Body of pancreas (tissue), 4 donors: ENCODE measurements around the gene RPS27L. TPM values are rescaled to one million over a fixed set of nuclear protein-coding genes. Genes with fewer than 3 reads are reported as not detected.

Experiments
- ATAC-seq: fragments of 150-250 bp; one replicate; pipeline ENCODE4 v1.9.1; 2016
- DNase-seq, 4 donors: peaks; one replicate each; pipeline ENCODE4 v3.0.0-alpha.2; 2019
- H3K27ac ChIP-seq, 4 donors: fragments of 200-600 bp; sonication (generic); 1 replicate in 3 of 4; 2 replicates in 1 of 4; pipeline versions ENCODE4 v1.5.1 to v1.6.1; 2016 to 2019; ENCODE audit warnings: mild to moderate bottlenecking in 1 of 4, mixed read lengths in 1 of 4, moderate library complexity in 1 of 4
- H3K27me3 ChIP-seq, 2 donors: fragments of 200-600 bp; sonication (generic); one replicate each; pipeline ENCODE4 v1.6.0; 2016; ENCODE audit warnings: mild to moderate bottlenecking in 1 of 2
- H3K36me3 ChIP-seq, 2 donors: fragments of 200-600 bp; sonication (generic); replicated peaks in 1 of 2; 2 replicates each; pipeline ENCODE4 v1.5.1; 2016; ENCODE audit warnings: low read depth in 2 of 2; ENCODE audit not compliant: insufficient read depth in 1 of 2
- H3K4me1 ChIP-seq: fragments of 200-600 bp; sonication (generic); one replicate; pipeline ENCODE4 v1.6.0; 2016
- H3K4me3 ChIP-seq, 2 donors: fragments of 200-600 bp; sonication (generic); 1 replicate in 1 of 2; 2 replicates in 1 of 2; pipeline ENCODE4 v1.5.1; 2016 to 2019
- H3K9me3 ChIP-seq, 3 donors: fragments of 200-600 bp; sonication (generic); 1 replicate in 2 of 3; 2 replicates in 1 of 3; pipeline ENCODE4 v1.5.1; 2016
- CTCF ChIP-seq, 7 experiments: fragments of 450-650 bp in 4 of 7; fragments of 200-600 bp in 3 of 7; sonication (generic) in 3 of 7; IDR thresholded peaks; one replicate each; pipeline ENCODE4 v1.5.1; 2016 to 2019; ENCODE audit warnings: antibody characterized with exemption in 7 of 7
- POLR2A ChIP-seq, 3 donors: fragments of 450-650 bp; IDR thresholded peaks; one replicate each; pipeline ENCODE4 v1.6.1; 2016; ENCODE audit warnings: antibody characterized with exemption in 3 of 3, mild to moderate bottlenecking in 2 of 3
- WGBS, 2 donors: methylation state at CpG; one replicate each; pipeline ENCODE4 v1.1.5; 2017; 5-methylcytosine and 5-hydroxymethylcytosine counted together
- intact Hi-C: fragments of 100-400 bp; cut with DNase I; formaldehyde crosslinking; loops from one replicate; pipeline ENCODE4 v1.15.1; 2023
- total RNA-seq, 2 donors: library from RNA; depleted of rRNA; stranded (reverse); fragments of >200 nt; gene quantifications; one replicate each; pipeline ENCODE4 v1.1.0, GENCODE V29; 2016

RPS27L gene
- total RNA-seq, 2 donors from 2014 or later, result 15.2 to 37.9 TPM

- H3K4me1 ChIP-seq, result peaks cover 23% of the 10 kb centered on the region
- no peak for ATAC-seq
Measured at GRCh38 chr15:63191895-63192618, 34.8 kb upstream of the RPS27L start.

DNA sequence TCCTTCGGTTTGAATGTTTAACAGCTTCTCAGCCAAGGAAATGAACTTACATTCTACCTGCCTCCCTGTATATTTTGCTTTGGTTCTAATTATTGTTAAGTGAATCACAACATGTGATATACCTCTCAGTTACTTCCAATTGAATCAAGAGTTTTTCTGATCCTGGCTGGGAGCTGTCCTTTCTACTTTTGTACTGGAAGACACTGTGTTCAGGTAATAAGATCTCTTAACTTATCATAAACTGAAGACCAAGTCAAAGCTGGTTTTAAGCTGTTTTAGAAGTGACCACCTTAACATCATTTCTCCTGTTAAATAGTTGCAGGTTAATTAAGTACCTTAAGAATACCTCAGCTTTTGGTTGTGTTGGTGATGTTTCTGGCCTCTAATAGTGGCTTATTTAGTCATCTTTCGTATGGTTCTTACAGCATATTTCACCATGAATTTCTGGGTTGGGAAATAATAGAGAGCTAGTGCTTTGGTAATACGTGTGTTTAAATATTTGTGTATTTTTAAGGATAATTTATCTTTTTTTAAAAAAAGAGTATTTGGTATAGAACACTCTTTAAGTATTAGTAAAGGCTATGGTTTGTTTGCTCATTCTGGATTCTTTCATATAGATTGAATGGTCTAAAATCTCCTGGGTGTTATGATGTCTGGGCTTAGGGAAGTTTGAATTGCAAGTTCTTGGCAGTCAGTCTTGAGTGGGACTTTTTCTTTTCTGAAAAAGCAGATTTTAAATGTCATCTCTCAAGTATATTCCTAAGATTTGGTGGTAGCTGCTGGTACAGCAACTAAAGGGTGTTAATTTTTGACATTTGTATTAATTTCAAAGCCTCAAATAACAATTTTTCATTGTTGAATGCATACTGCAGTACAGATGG is 33.7 kb upstream of the RPS27L start:
- peaks cover 23% of the 10 kb centered on the region for H3K4me1 ChIP-seq
- DNase-seq (no peak), ATAC-seq (no peak)
- intact Hi-C loops, result no loop called here
- H3K36me3 ChIP-seq, result no peaks in the 10 kb centered on the region
- TF ChIP-seq POLR2A (IDR thresholded peaks at IDR 0.05) (no peak), CTCF (IDR thresholded peaks at IDR 0.05) (no peak)
- H3K4me3 ChIP-seq, result no peak overlapping the region
- no peak overlapping the region for H3K27ac ChIP-seq
- H3K9me3 ChIP-seq, result no peaks in the 10 kb centered on the region
- no peaks in the 10 kb centered on the region for H3K27me3 ChIP-seq
- WGBS, 2 donors, result 59 to 68% methylated on average over 3 of the region's 3 CpGs

More at GRCh38 chr15:63191895-63192618, 34.8 kb upstream of the RPS27L start:
- no peak overlapping the region for H3K27ac ChIP-seq
- WGBS, 2 donors, result 64% methylated on average over 3 of the region's 3 CpGs
- intact Hi-C loops, result no loop called here
- no peak overlapping the region for H3K4me3 ChIP-seq
- H3K9me3 ChIP-seq, result no peaks in the 10 kb centered on the region
- H3K36me3 ChIP-seq, result no peaks in the 10 kb centered on the region
- DNase-seq, result no peak
- no peaks in the 10 kb centered on the region for H3K27me3 ChIP-seq
- TF ChIP-seq CTCF (IDR thresholded peaks at IDR 0.05) (no peak), POLR2A (IDR thresholded peaks at IDR 0.05) (no peak)

GRCh38 chr15:63189941-63190768 is 32.9 kb upstream of the RPS27L start:
- Histone ChIP-seq H3K4me3 (peak overlapping the region; percentile 89 to 93), H3K27ac (peak overlapping the region in 3 of 4 donors; percentile 52 to 78 (median 58)), H3K9me3 (no peaks in the 10 kb centered on the region), H3K27me3 (no peaks in the 10 kb centered on the region), H3K4me1 (peaks cover 22% of the 10 kb centered on the region), H3K36me3 (no peaks in the 10 kb centered on the region)
- WGBS, 2 donors, result 15% methylated on average over 10 of the region's 10 CpGs
- intact Hi-C loops, result no loop called here
- ATAC-seq (no peak), DNase-seq (no peak)
- TF ChIP-seq CTCF (IDR thresholded peaks at IDR 0.05) (no peak), POLR2A (IDR thresholded peaks at IDR 0.05) (no peak)

- TF ChIP-seq CTCF (IDR thresholded peaks at IDR 0.05) (peak in 2 of 7 experiments; percentile 6), POLR2A (IDR thresholded peaks at IDR 0.05) (peak in 2 of 3 donors; percentile 67 to 73)
- WGBS, 2 donors, result 0 to 1% methylated on average over 32 to 77 of the region's 77 CpGs
- ATAC-seq (peak; percentile 98), DNase-seq (peak; percentile 98 to 99 (median 98))
- Histone ChIP-seq H3K9me3 (no peaks in the 10 kb centered on the region), H3K4me3 (peak within 1 kb of the TSS; percentile 89 to 93), H3K27me3 (no peaks in the 10 kb centered on the region), H3K4me1 (peaks cover 15% of the 10 kb centered on the region), H3K27ac (peak within 1 kb of the TSS; percentile 32 to 78 (median 55)), H3K36me3 (no peaks in the 10 kb centered on the region)
- intact Hi-C loops, result no loop called here
Measured at GRCh38 chr15:63188926-63189871, 31.9 kb upstream of the RPS27L start, which contains the start of gene RAB8B. Gene RAB8B, plus strand, starts transcription at chr15:63189606. Its CDS starts 19 bp downstream, at chr15:63189625.
